Stimulated activated CD8-positive, alpha-beta memory T cell treated with anti-CD3 and anti-CD28 coated beads, Interleukin-15, amount 100 ng/mL, for 24 hours (primary cell): ENCODE data around the gene LAIR2.

Experiments used
- DNase-seq: peaks from one replicate; pipeline ENCODE4 v3.0.0-alpha.2; 2020; ENCODE audit warnings: low read depth

LAIR2 gene

DNA sequence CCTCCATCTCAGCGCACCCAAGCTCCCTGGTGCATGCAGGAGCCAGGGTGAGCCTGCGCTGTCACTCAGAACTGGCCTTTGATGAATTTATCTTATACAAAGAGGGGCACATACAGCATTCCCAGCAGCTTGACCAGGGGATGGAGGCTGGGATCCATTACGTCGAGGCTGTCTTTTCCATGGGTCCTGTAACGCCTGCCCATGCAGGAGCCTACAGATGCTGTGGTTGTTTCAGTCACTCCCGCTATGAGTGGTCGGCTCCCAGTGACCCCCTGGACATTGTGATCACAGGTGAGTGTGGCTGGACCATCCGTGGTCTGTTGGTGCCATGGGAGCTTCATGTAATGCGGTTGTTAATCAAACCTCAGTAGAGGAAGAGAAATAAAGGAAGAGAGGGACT is 33.0 kb downstream of the LAIR2 start:
- DNase-seq = no peak

GRCh38 chr19:54536956-54537355 is 34.3 kb downstream of the LAIR2 start:
- DNase-seq = no peak

- DNase-seq = no peak
Measured at GRCh38 chr19:54541712-54542111, 39.1 kb downstream of the LAIR2 start.

DNA sequence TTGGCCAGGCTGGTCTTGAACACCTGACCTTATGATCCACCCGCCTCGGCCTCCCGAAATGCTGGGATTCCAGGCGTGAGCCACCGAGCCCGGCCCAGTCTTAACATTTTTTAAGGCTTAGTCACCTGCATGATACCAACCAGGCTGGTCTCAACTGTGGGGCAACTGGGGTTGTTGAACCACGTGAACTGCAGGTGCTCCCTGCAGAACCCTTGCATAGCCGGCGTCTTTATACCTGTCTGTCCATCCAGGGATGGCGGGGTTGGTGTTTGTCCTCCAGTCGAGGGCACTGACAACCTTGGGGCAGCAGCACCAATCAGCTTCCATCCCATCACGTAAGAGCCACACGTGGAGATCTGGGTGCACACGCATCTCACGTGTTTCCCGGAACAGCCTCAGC is 46.2 kb downstream of the LAIR2 start:
- no peak for DNase-seq

- no peak for DNase-seq
Measured at GRCh38 chr19:54549224-54549623, 46.6 kb downstream of the LAIR2 start.

GRCh38 chr19:54551293-54551692 is 48.7 kb downstream of the LAIR2 start:
- DNase-seq = no peak

DNA sequence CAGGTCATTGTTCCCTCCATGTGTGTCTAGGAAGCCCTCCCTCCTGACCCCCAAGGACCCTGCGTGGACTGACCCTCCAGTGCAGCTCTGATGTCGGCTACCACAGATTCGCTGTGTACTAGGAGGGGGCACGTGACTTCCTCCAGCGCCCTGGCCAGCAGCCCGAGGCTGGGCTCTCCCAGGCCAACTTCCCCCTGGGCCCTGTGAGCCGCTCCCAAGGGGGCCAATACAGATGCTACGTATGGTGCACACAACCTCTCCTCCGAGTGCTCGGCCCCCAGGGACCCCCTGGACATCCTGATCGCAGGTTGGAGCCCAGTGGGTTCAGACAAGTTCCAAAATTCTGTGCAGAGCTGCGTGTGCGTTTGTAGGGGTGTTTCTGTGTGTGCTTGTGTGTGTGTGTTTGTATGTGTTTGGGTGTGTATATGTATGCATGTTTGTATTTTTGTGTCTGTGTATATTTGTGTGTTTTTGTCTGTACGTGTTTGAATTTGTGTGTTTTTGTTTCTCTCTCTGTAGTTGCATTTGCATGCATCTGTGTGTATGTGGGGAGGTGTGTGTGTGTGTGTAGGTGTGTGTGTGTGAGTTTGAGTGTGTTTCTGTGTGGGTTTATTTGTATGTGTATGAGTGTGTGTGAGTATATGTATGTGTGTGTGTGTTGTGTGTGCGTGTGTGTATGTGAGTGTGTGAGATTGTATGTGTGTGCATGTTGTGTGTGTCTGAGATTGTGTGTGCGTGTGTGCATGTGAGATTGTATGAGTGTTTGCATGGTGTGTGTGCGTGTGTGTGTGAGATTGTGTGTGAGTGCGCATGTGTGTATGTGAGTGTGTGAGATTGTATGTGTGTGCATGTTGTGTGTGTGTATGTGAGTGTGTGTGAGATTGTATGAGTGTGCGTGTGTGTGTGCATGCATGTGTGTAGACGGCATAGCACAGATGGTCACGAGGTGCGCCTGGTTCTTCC is 49.6 kb downstream of the LAIR2 start:
- no peak for DNase-seq

DNA sequence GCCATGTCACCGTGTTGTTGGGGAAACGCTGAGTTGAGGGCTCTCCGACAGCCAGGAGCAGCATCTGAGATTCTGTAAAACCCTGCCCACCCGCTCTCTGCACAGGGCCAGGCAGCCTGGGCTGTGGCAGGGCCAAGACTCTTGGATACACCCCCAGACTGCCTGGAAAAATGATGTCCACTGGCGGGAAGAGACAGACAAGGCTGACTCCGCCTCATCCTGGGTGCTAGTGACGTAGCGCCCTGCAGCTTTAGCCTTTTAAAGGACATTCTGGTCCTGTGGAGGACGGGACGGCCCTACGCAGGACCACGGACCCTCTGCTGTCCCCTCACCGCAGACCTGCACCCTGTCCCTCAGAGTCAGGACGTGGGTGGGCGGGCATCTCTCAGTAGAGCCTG is 50.3 kb downstream of the LAIR2 start:
- DNase-seq = no peak

- DNase-seq = no peak
Measured at GRCh38 chr19:54554006-54554405, 51.4 kb downstream of the LAIR2 start.

GRCh38 chr19:54554896-54555295 is 52.3 kb downstream of the LAIR2 start:
- no peak for DNase-seq

DNA sequence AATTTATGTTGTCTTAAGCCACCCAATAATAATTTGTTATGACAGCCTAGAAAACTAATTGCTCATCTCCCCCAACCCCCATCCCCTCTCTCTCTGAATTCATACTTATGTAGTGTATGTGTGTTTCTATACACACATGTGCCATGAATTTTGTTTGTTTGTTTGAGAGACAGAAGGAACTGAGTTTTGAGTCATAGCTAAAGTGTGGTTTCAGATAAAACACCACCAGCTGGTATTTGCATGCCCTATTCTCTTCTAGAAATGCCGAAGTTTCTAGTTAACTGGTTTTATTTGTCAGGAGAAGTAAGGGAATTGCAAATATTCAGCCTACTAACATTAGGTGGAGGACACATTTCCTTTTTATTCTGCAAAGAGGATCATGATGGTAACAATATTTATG is 53.6 kb downstream of the LAIR2 start:
- DNase-seq = no peak

GRCh38 chr19:54558339-54558738 is 55.7 kb downstream of the LAIR2 start:
- DNase-seq = no peak
